PC-3 (cell line): Measurements from ENCODE around the gene ALKAL2. TPM values are rescaled to one million over a fixed set of nuclear protein-coding genes. Genes with fewer than 3 reads are reported as not detected.

Source experiments
- ATAC-seq: fragments of 200-7000 bp; cut with Tn5 transposase; 2 replicates; pipeline ENCODE4 v1.9.1; 2020; ENCODE audit warnings: mild to moderate bottlenecking, moderate library complexity
- BruUV-seq: library from RNA; stranded (reverse); fragments of 400-500 nt; replicated peaks from 2 replicates; lab custom pipeline; 2021; lab: Mats Ljungman, UMichigan
- CTCF ChIA-PET: fragments of 300-600 bp; sonication (Branson Sonifier 250); formaldehyde crosslinking; loops from one replicate; lab custom pipeline; 2022; ENCODE audit warnings: antibody characterized with exemption; lab: Charles Lee
- POLR2A ChIA-PET: fragments of 300-600 bp; sonication (Branson Sonifier 250); formaldehyde crosslinking; loops from one replicate; lab custom pipeline; 2022; ENCODE audit warnings: antibody characterized with exemption; ENCODE audit not compliant: unreplicated experiment; lab: Charles Lee
- DNase-seq: peaks from one replicate; pipeline ENCODE4 v3.0.0-alpha.2; 2015
- H2AFZ ChIP-seq: fragments of 300-600 bp; sonication (generic); 2 replicates; pipeline ENCODE4 v1.6.0; 2016; ENCODE audit warnings: antibody characterized with exemption, low read length
- H3F3A ChIP-seq: fragments of 300-600 bp; sonication (generic); one replicate; pipeline ENCODE4 v1.6.0; 2017; ENCODE audit warnings: antibody characterized with exemption, low read length, control low read depth, mild to moderate bottlenecking; ENCODE audit not compliant: unreplicated experiment
- H3K27ac ChIP-seq: fragments of 300-600 bp; sonication (generic); 2 replicates; pipeline ENCODE4 v1.5.1; 2016; ENCODE audit warnings: mild to moderate bottlenecking, low read length
- H3K27me3 ChIP-seq: fragments of 300-600 bp; sonication (generic); 2 replicates; pipeline ENCODE4 v1.6.1; 2016; ENCODE audit warnings: low read length, mixed read lengths
- H3K36me3 ChIP-seq: fragments of 300-600 bp; sonication (generic); 2 replicates; pipeline ENCODE4 v1.6.1; 2016; ENCODE audit warnings: low read depth, mixed run types, low read length, mixed read lengths
- H3K4me1 ChIP-seq: fragments of 300-600 bp; sonication (generic); 2 replicates; pipeline ENCODE4 v1.5.1; 2016; ENCODE audit warnings: low read length; ENCODE audit not compliant: insufficient read depth
- H3K4me2 ChIP-seq: fragments of 300-600 bp; sonication (generic); 2 replicates; pipeline ENCODE4 v1.6.0; 2016; ENCODE audit warnings: low read length
- H3K4me3 ChIP-seq: fragments of 300-600 bp; sonication (generic); 2 replicates; pipeline ENCODE4 v1.5.1; 2016; ENCODE audit warnings: mild to moderate bottlenecking, low read length, mixed read lengths
- H3K79me2 ChIP-seq: fragments of 300-600 bp; sonication (generic); 2 replicates; pipeline ENCODE4 v1.6.1; 2017; ENCODE audit warnings: low read length, mixed read lengths
- H3K9ac ChIP-seq: fragments of 300-600 bp; sonication (generic); 2 replicates; pipeline ENCODE4 v1.6.0; 2016; ENCODE audit warnings: mild to moderate bottlenecking, low read length
- H3K9me2 ChIP-seq: fragments of 300-600 bp; sonication (generic); replicated peaks from 2 replicates; pipeline ENCODE4 v1.6.1; 2016; ENCODE audit warnings: mixed run types, low read length, mixed read lengths
- H3K9me3 ChIP-seq: fragments of 300-600 bp; sonication (generic); 2 replicates; pipeline ENCODE4 v1.6.1; 2016; ENCODE audit warnings: low read length, mixed read lengths
- H4K20me1 ChIP-seq: fragments of 300-600 bp; sonication (generic); 2 replicates; pipeline ENCODE4 v1.6.1; 2016; ENCODE audit warnings: low read length, mixed read lengths
- CTCF ChIP-seq: fragments of 300-600 bp; sonication (generic); conservative IDR thresholded peaks from 2 replicates; pipeline ENCODE4 v1.5.1; 2017; ENCODE audit warnings: antibody characterized with exemption, low read depth, mild to moderate bottlenecking, low read length
- EZH2 ChIP-seq: fragments of 300-600 bp; sonication (generic); IDR thresholded peaks from one replicate; pipeline ENCODE4 v1.6.1; 2017; ENCODE audit warnings: antibody characterized with exemption, mild to moderate bottlenecking, low read length; ENCODE audit not compliant: unreplicated experiment
- EZH2phosphoT487 ChIP-seq: fragments of 300-600 bp; sonication (generic); IDR thresholded peaks from 2 replicates; pipeline ENCODE4 v1.6.1; 2018; ENCODE audit warnings: mild to moderate bottlenecking, antibody characterized with exemption, low read length, borderline replicate concordance
- intact Hi-C: fragments of 100-400 bp; cut with micrococcal nuclease; formaldehyde crosslinking; loops from 2 replicates; pipeline ENCODE4 v1.9.0; 2023
- total RNA-seq: library from RNA; depleted of rRNA; stranded (reverse); fragments of >200 nt; gene quantifications from 2 replicates; pipeline ENCODE4 v1.2.3, GENCODE V29; 2014

The ALKAL2 gene
- total RNA-seq, 1 experiment from 2014 or later = not detected

- BruUV-seq = no TSS peak
- TF ChIP-seq EZH2 = no peak
- TF ChIP-seq EZH2phosphoT487 = no peak
- TF ChIP-seq CTCF = no peak
- POLR2A ChIA-PET = no interaction called here
Observed at GRCh38 chr2:253202-253638, 34.7 kb downstream of the ALKAL2 start.

GRCh38 chr2:252001-252602, 35.8 kb downstream of the ALKAL2 start:
- ChIA-PET CTCF (no interaction called here), POLR2A (no interaction called here)
- intact Hi-C loops = no loop called here
- BruUV-seq = no TSS peak
- Histone ChIP-seq H2AFZ (no peak overlapping the region), H3K9me3 (no peaks in the 10 kb centered on the region), H3K27me3 (no peaks in the 10 kb centered on the region), H3K36me3 (no peaks in the 10 kb centered on the region), H3K4me3 (no peak overlapping the region), H3K9ac (no peak overlapping the region), H3K4me1 (no peaks in the 10 kb centered on the region), H4K20me1 (no peaks in the 10 kb centered on the region), H3K9me2 (no peaks in the 10 kb centered on the region), H3K4me2 (no peak overlapping the region), H3K27ac (no peak overlapping the region), H3F3A (no peaks in the 10 kb centered on the region), H3K79me2 (no peaks in the 10 kb centered on the region)
- TF ChIP-seq EZH2phosphoT487 = no peak
- ATAC-seq (no peak), DNase-seq (no peak)

More at GRCh38 chr2:253202-253638, 34.7 kb downstream of the ALKAL2 start:
- Histone ChIP-seq H3K27ac (no peak overlapping the region), H3K4me2 (no peak overlapping the region), H3F3A (no peaks in the 10 kb centered on the region), H2AFZ (no peak overlapping the region), H3K9me2 (no peaks in the 10 kb centered on the region), H3K4me1 (no peaks in the 10 kb centered on the region), H3K27me3 (no peaks in the 10 kb centered on the region), H3K36me3 (peaks cover 1% of the 10 kb centered on the region; the same call in 1 of the 2 replicates), H3K9ac (no peak overlapping the region), H3K79me2 (no peaks in the 10 kb centered on the region), H4K20me1 (no peaks in the 10 kb centered on the region), H3K4me3 (no peak overlapping the region), H3K9me3 (no peaks in the 10 kb centered on the region)
- intact Hi-C loops = no loop called here
- ATAC-seq = no peak
- DNase-seq = no peak
- CTCF ChIA-PET = no interaction called here

DNA sequence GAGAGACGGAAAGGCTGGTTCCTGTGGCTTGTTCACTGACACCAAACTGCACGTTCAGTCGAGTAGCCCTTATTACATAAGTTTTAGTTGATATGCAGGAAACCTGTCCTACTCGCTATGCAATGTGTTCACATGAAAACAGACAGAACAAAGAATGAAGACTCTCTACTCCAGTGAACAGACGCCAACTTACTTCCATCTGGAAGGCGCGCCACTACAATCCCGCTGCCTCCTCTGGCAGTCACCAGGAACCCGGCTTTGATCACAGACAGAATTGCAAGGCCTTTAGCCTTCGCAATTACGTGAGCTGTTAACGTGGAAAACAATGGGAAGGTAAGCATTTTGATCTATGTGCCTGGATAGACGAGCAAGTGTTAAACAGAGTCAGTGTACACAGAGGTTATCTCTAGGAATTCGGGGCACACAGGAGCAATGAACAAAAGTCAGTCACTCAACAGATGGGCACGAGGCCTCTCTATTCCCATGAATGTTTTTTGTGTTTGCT, 38.3 kb downstream of the ALKAL2 start:
- Histone ChIP-seq H3K27ac (no peak overlapping the region), H2AFZ (no peak overlapping the region), H3K9me2 (no peaks in the 10 kb centered on the region), H3F3A (no peaks in the 10 kb centered on the region), H3K4me3 (no peak overlapping the region), H3K79me2 (no peaks in the 10 kb centered on the region), H3K27me3 (no peaks in the 10 kb centered on the region), H3K36me3 (no peaks in the 10 kb centered on the region), H3K9ac (no peak overlapping the region), H4K20me1 (no peaks in the 10 kb centered on the region), H3K4me2 (no peak overlapping the region), H3K4me1 (no peaks in the 10 kb centered on the region), H3K9me3 (no peaks in the 10 kb centered on the region)
- TF ChIP-seq EZH2 = no peak
- no peak for TF ChIP-seq EZH2phosphoT487
- no peak for TF ChIP-seq CTCF
- no peak for DNase-seq
- ChIA-PET CTCF (no interaction called here), POLR2A (no interaction called here)
- ATAC-seq = no peak
- intact Hi-C loops = loop anchor here (5.0 kb wide), 1 partner anchor 1298 kb away; no protein-coding TSS in a partner anchor
- BruUV-seq = no TSS peak
